Fibroblast of lung (primary cell): ENCODE data around the gene SH3GL3. TPM values are rescaled to one million over a fixed set of nuclear protein-coding genes. Genes with fewer than 3 reads are reported as not detected.

Experiments
- DNase-seq, 2 donors: peaks; one replicate each; pipeline versions ENCODE4 v3.0.0 to v3.0.0-alpha.2; 2010; ENCODE audit warnings: low read depth in 2 of 2
- H2AFZ ChIP-seq: 2 replicates; pipeline ENCODE4 v1.5.1; 2012; ENCODE audit warnings: low read length, control low read depth, inconsistent platforms
- H3K27ac ChIP-seq: 2 replicates; pipeline ENCODE4 v1.5.1; 2011; ENCODE audit warnings: low read length, control low read depth; ENCODE audit not compliant: insufficient read depth
- H3K27me3 ChIP-seq: 2 replicates; pipeline ENCODE4 v1.5.1; 2011; ENCODE audit warnings: mild to moderate bottlenecking, low read length; ENCODE audit not compliant: control insufficient read depth, insufficient read depth
- H3K36me3 ChIP-seq: 2 replicates; pipeline ENCODE4 v1.5.1; 2011; ENCODE audit warnings: low read length; ENCODE audit not compliant: control insufficient read depth, insufficient read depth
- H3K4me1 ChIP-seq: 2 replicates; pipeline ENCODE4 v1.5.1; 2011; ENCODE audit warnings: low read length; ENCODE audit not compliant: control insufficient read depth, insufficient read depth; ENCODE audit errors: extremely low read depth
- H3K4me2 ChIP-seq: 2 replicates; pipeline ENCODE4 v1.5.1; 2011; ENCODE audit warnings: low read length, control low read depth; ENCODE audit not compliant: insufficient read depth; ENCODE audit errors: extremely low read depth
- H3K4me3 ChIP-seq, 4 experiments: fragments of 200-600 bp in 1 of 4; sonication (generic) in 1 of 4; replicated peaks in 1 of 4; 2 replicates each; pipeline ENCODE4 v1.5.1; 2011 to 2016; ENCODE audit warnings: low read length in 4 of 4, low read depth in 3 of 4, mild to moderate bottlenecking in 3 of 4, control low read depth in 2 of 4, inconsistent platforms in 1 of 4, mixed read lengths in 1 of 4; ENCODE audit not compliant: insufficient read depth in 1 of 4; ENCODE audit errors: control extremely low read depth in 1 of 4
- H3K79me2 ChIP-seq: 2 replicates; pipeline ENCODE4 v1.5.1; 2012; ENCODE audit warnings: mild to moderate bottlenecking, low read length, inconsistent platforms; ENCODE audit not compliant: control insufficient read depth, insufficient read depth
- H3K9ac ChIP-seq: 2 replicates; pipeline ENCODE4 v1.5.1; 2011; ENCODE audit warnings: mild to moderate bottlenecking, low read length, control low read depth; ENCODE audit not compliant: insufficient read depth
- H3K9me3 ChIP-seq: 2 replicates; pipeline ENCODE4 v1.5.1; 2012; ENCODE audit warnings: low read depth, low read length; ENCODE audit not compliant: control insufficient read depth, insufficient read depth
- H4K20me1 ChIP-seq: 2 replicates; pipeline ENCODE4 v1.5.1; 2011; ENCODE audit warnings: low read length; ENCODE audit not compliant: control insufficient read depth, insufficient read depth; ENCODE audit errors: extremely low read depth
- CTCF ChIP-seq, 2 donors: IDR thresholded peaks in 1 of 2; conservative IDR thresholded peaks in 1 of 2; 1 replicate in 1 of 2; 2 replicates in 1 of 2; pipeline ENCODE4 v1.5.1; 2011 to 2012; ENCODE audit warnings: low read length in 2 of 2, control low read depth in 1 of 2, inconsistent platforms in 1 of 2, low read depth in 1 of 2, mild to moderate bottlenecking in 1 of 2
- EZH2 ChIP-seq: IDR thresholded peaks from 2 replicates; pipeline ENCODE4 v1.5.1; 2012; ENCODE audit warnings: low read length, control low read depth, mild to moderate bottlenecking; ENCODE audit errors: missing control alignments
- polyA plus RNA-seq, 2 donors: library from polyadenylated mRNA; depleted of rRNA in 1 of 2; stranded (reverse) in 1 of 2; unstranded in 1 of 2; fragments of >200 nt; gene quantifications; 2 replicates each; pipeline ENCODE4 v1.2.1, GENCODE V29; 2011 to 2012; ENCODE audit warnings: missing spikeins in 1 of 2
- total RNA-seq: library from RNA; depleted of rRNA; stranded (reverse); fragments of >200 nt; gene quantifications from 2 replicates; pipeline ENCODE4 v1.2.1, GENCODE V29; 2014

The SH3GL3 gene
- total and polyA plus RNA-seq, 2 donors (not counting 1 experiment from before 2014, with no cell fraction given) = under 0.01 to 0.05 TPM

- H3K27me3 ChIP-seq = no peaks in the 10 kb centered on the region
- H4K20me1 ChIP-seq = no peaks in the 10 kb centered on the region
- no peak overlapping the region for H3K4me2 ChIP-seq
- H3K4me1 ChIP-seq = no peaks in the 10 kb centered on the region
- H3K9me3 ChIP-seq = no peaks in the 10 kb centered on the region
- no peaks in the 10 kb centered on the region for H3K36me3 ChIP-seq
- H3K79me2 ChIP-seq = no peaks in the 10 kb centered on the region
- no peak for DNase-seq
- TF ChIP-seq EZH2 (no peak), CTCF (conservative IDR thresholded peaks at IDR 0.05 in 1 of 2, IDR thresholded peaks at IDR 0.05 in 1 of 2; ENCODE audit: low read depth in 1 of 2, low read length in 2 of 2) (no peak)
- H3K9ac ChIP-seq = no peak overlapping the region
- no peak overlapping the region for H2AFZ ChIP-seq
- H3K27ac ChIP-seq = no peak overlapping the region
- H3K4me3 ChIP-seq = no peak overlapping the region
These were observed 108.9 kb downstream of the SH3GL3 start for GRCh38 chr15:83556068-83556467.

DNA sequence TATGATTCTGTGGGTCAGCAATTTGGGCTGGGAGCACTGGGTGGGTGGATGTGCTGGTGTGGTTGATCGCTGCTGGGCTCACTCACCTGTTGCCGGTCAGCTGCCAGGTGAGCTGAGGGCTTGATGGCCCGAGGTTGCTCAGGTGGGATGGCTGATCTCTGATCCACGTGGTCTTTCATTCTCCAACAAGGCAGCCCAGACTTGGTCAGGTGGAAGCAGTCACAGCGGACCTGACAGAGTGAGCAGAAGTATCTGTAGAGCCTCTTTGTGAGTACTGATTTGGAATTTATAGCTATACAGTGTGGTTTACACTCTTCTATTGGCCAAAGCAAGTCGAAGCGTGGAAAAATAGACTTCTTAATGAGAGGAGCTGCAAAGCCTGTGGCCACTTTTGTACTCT is 109.6 kb downstream of the SH3GL3 start:
- Histone ChIP-seq H3K4me2 (no peak overlapping the region), H3K27ac (no peak overlapping the region), H3K4me1 (no peaks in the 10 kb centered on the region), H3K9me3 (no peaks in the 10 kb centered on the region), H3K27me3 (no peaks in the 10 kb centered on the region), H3K4me3 (no peak overlapping the region), H3K79me2 (no peaks in the 10 kb centered on the region), H2AFZ (no peak overlapping the region), H3K36me3 (no peaks in the 10 kb centered on the region), H4K20me1 (no peaks in the 10 kb centered on the region), H3K9ac (no peak overlapping the region)
- TF ChIP-seq CTCF (conservative IDR thresholded peaks at IDR 0.05 in 1 of 2, IDR thresholded peaks at IDR 0.05 in 1 of 2; ENCODE audit: low read depth in 1 of 2, low read length in 2 of 2) (no peak), EZH2 (no peak)
- DNase-seq = no peak

DNA sequence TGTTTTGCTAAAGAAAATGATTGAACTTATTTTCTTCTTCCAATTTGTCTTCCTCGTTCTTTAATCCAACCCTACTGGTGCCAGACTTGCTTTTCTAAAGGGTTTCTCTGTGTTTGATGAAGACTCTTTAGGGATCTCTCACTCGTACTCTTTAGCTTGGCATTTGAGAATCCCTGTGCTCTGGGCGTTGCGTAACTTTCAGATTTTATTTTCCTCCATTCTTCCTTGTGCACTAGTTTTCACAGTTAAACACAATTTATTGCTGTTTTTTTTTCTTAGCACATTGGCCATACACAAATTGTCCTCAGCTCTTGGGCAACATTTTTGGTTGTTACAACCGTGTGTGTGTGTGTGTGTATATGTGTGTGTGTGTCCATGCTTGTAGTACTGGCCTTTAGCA is 111.0 kb downstream of the SH3GL3 start:
- H3K36me3 ChIP-seq = no peaks in the 10 kb centered on the region

More for the DNA sequence above, 111.0 kb downstream of the SH3GL3 start:
- H3K9ac ChIP-seq = no peak overlapping the region
- no peaks in the 10 kb centered on the region for H3K9me3 ChIP-seq
- H3K4me1 ChIP-seq = no peaks in the 10 kb centered on the region
- H3K4me2 ChIP-seq = no peak overlapping the region
- no peak overlapping the region for H3K27ac ChIP-seq
- H3K79me2 ChIP-seq = no peaks in the 10 kb centered on the region
- no peaks in the 10 kb centered on the region for H3K27me3 ChIP-seq
- TF ChIP-seq EZH2 (no peak), CTCF (conservative IDR thresholded peaks at IDR 0.05 in 1 of 2, IDR thresholded peaks at IDR 0.05 in 1 of 2; ENCODE audit: low read depth in 1 of 2, low read length in 2 of 2) (no peak)
- no peaks in the 10 kb centered on the region for H4K20me1 ChIP-seq
- no peak overlapping the region for H3K4me3 ChIP-seq
- H2AFZ ChIP-seq = no peak overlapping the region
- DNase-seq = no peak
